T47D (cell line): ENCODE data around the gene SYNE4.

Experiments
- DNase-seq, 2 experiments: peaks; one replicate each; pipeline versions ENCODE4 v3.0.0 to v3.0.0-alpha.2; 2011 to 2012; ENCODE audit warnings: low read depth in 1 of 2, low spot score in 1 of 2
- JUND ChIP-seq: IDR thresholded peaks from 2 replicates; pipeline ENCODE4 v1.6.1; 2012; ENCODE audit warnings: low read depth
- in situ Hi-C: cut with HindIII; loops from 2 replicates; pipeline ENCODE4 v1.10.0; 2016; ENCODE audit warnings: low sequenced_read_pairs, low pct_unique_long_range_greater_than_20kb

The SYNE4 gene

GRCh38 chr19:36040495-36040894 is 31.9 kb upstream of the SYNE4 start:
- in situ Hi-C loops, result no loop called here
- no peak for TF ChIP-seq JUND
- DNase-seq, result no peak

- DNase-seq, result no peak
- TF ChIP-seq JUND, result no peak
- in situ Hi-C loops, result no loop called here
These were observed 23.9 kb upstream of the SYNE4 start, which contains the start of gene CLIP3 for GRCh38 chr19:36032251-36033104. Gene CLIP3 (minus strand): TSS chr19:36032873. CDS start chr19:36032357, 516 bp downstream.

- no peak for TF ChIP-seq JUND
- in situ Hi-C loops, result no loop called here
- no peak for DNase-seq
These were observed 22.7 kb upstream of the SYNE4 start for GRCh38 chr19:36031308-36031707.

GRCh38 chr19:36030264-36031148 is 21.9 kb upstream of the SYNE4 start:
- peak; percentile 20 to 42 for DNase-seq
- in situ Hi-C loops, result no loop called here
- TF ChIP-seq JUND, result no peak

DNA sequence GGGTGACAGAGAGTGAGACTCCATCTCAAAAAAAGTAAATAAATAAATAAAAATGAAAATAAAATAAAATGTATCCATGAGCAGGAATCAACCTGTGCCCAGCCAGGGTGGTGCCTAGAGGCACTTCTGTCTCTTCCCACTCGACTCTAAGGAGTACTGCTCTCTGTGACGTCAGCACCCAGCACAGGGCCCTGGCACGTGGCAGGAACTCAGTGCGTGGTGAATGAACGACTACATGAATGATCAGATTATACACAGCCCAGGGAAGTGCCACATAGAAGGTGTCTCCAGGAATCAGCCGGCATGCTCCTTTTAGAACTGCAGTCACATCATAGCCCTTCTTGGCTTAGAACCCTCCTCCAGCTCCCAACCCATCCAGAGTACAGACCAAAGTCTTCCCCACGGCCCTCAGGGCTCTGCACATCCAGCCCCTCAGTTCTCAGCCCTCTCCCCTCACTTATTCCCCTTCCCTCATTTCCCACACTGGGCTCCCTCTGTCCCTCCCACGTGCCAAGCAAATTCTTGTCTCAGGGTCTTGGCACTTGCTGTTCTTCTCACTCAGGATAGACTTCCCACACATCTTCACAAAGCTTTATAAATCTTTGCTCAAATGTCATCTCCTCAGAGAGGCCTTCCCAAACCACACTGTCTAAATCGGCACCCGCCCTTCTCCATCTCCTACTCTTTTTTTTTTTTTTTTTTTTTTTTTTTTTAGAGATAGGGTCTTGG is 19.9 kb upstream of the SYNE4 start:
- DNase-seq, result no peak
- in situ Hi-C loops, result no loop called here

GRCh38 chr19:36027696-36028095 is 19.1 kb upstream of the SYNE4 start:
- in situ Hi-C loops, result no loop called here
- no peak for TF ChIP-seq JUND
- no peak for DNase-seq

More for the DNA sequence above, 19.9 kb upstream of the SYNE4 start:
- TF ChIP-seq JUND, result no peak

DNA sequence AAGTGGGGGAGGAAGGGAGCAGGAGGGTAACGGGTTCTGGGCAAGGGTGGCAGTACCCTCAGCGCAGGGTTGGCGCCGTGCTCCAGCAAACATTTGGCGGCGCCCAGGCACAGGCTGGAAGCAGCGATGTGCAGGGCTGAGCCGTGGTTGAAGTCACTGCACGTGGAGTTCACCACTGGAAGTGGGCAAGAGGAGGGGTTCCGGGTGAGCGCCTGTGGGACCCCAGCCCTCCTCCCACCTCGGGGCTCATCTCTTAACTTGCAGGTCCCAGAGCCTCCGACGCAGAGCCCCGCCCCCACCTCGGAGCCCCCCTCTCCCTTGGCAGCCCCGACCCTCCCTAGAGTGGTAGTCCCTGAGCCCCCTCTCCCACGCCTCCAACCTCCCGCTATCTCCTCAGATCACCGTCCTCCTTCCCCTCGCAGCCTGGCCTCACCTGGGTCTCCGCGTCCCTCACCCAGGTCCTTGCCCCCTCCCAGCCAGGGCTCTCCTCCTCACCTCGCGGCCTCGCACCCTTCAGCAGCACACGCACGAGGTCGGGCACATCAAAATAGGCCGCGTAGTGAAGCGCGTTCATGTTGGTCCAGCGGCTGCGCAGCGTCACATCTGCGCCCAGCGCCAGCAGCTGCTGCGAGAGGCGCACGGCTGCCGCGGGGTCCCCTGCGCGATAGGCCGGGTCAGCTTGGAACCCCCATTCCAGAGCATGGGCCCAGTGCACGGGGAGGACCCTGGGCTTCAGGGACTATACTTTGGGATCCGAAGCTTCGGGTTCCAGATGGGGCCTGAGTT is 17.7 kb upstream of the SYNE4 start:
- TF ChIP-seq JUND, result no peak
- no peak for DNase-seq
- in situ Hi-C loops, result no loop called here

DNA sequence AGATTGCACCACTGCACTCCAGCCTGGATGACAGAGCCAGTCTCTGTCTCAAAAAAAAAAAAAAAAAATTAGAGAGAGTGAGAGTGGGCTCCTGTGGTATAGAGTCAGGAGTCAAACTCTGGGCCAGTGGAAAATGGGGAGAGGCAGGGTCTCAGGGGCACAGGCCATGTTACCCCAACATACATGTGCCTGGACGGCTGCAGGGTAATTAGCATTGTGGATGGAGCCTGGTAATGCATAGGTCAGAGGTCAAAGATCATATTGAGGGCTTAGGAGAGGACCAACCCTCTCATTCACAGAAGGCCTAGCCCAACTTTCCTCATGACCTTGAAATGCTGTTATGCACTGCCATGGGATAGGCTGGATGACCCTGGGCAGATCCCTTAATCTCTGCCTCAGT is 16.9 kb upstream of the SYNE4 start:
- in situ Hi-C loops, result no loop called here
- TF ChIP-seq JUND, result no peak

GRCh38 chr19:36023432-36023831 is 14.8 kb upstream of the SYNE4 start:
- no peak for DNase-seq
- TF ChIP-seq JUND, result no peak
- in situ Hi-C loops, result no loop called here

More for the DNA sequence above, 16.9 kb upstream of the SYNE4 start:
- no peak for DNase-seq

GRCh38 chr19:36019061-36019670 is 10.6 kb upstream of the SYNE4 start:
- in situ Hi-C loops, result no loop called here
- DNase-seq, result no peak
- TF ChIP-seq JUND, result no peak
